H9 (cell line): ENCODE data around the gene MSRB1. TPM values are rescaled to one million over a fixed set of nuclear protein-coding genes. Genes with fewer than 3 reads are reported as not detected.

Source experiments
- DNase-seq: peaks from one replicate; pipeline ENCODE4 v3.0.0-alpha.2; 2017
- H2AFZ ChIP-seq: one replicate; pipeline ENCODE4 v1.6.1; 2013; ENCODE audit warnings: mild to moderate bottlenecking, low read length, control low read depth, moderate library complexity
- H2AK5ac ChIP-seq: 2 replicates; pipeline ENCODE4 v1.6.1; 2013; ENCODE audit warnings: low read length, control low read depth, mixed read lengths; ENCODE audit not compliant: insufficient read length
- H2BK120ac ChIP-seq: one replicate; pipeline ENCODE4 v1.6.1; 2013; ENCODE audit warnings: low read depth, mild to moderate bottlenecking, low read length, control low read depth, inconsistent platforms; ENCODE audit not compliant: poor library complexity, severe bottlenecking
- H2BK12ac ChIP-seq: 2 replicates; pipeline ENCODE4 v1.6.1; 2013; ENCODE audit warnings: low read length, control low read depth, mixed read lengths, low read depth; ENCODE audit not compliant: insufficient read length
- H2BK15ac ChIP-seq: 2 replicates; pipeline ENCODE4 v1.6.1; 2013; ENCODE audit warnings: low read depth, low read length, control low read depth
- H2BK20ac ChIP-seq: one replicate; pipeline ENCODE4 v1.6.1; 2013; ENCODE audit warnings: low read depth, mild to moderate bottlenecking, low read length, control low read depth, inconsistent platforms; ENCODE audit not compliant: poor library complexity, severe bottlenecking
- H2BK5ac ChIP-seq: 2 replicates; pipeline ENCODE4 v1.6.1; 2013; ENCODE audit warnings: low read length, control low read depth, mixed read lengths; ENCODE audit not compliant: insufficient read length
- H3K14ac ChIP-seq: 2 replicates; pipeline ENCODE4 v1.6.1; 2013; ENCODE audit warnings: low read length, control low read depth; ENCODE audit not compliant: insufficient read depth
- H3K18ac ChIP-seq: 2 replicates; pipeline ENCODE4 v1.6.1; 2013; ENCODE audit warnings: low read depth, mild to moderate bottlenecking, mixed read lengths, low read length, control low read depth; ENCODE audit not compliant: insufficient read length
- H3K23ac ChIP-seq: 2 replicates; pipeline ENCODE4 v1.6.1; 2013; ENCODE audit warnings: low read length, control low read depth, mixed read lengths, low read depth; ENCODE audit not compliant: insufficient read length
- H3K23me2 ChIP-seq: 2 replicates; pipeline ENCODE4 v1.6.1; 2013; ENCODE audit warnings: low read depth, mild to moderate bottlenecking, mixed read lengths, low read length, control low read depth; ENCODE audit not compliant: insufficient read length, poor library complexity, severe bottlenecking
- H3K27ac ChIP-seq: 2 replicates; pipeline ENCODE4 v1.5.1; 2013; ENCODE audit warnings: low read length, control low read depth, mixed read lengths, low read depth; ENCODE audit not compliant: insufficient read length
- H3K27me3 ChIP-seq: 2 replicates; pipeline ENCODE4 v1.6.1; 2013; ENCODE audit warnings: low read length, control low read depth, inconsistent platforms; ENCODE audit not compliant: insufficient read depth
- H3K4ac ChIP-seq: 2 replicates; pipeline ENCODE4 v1.6.1; 2013; ENCODE audit warnings: low read depth, mild to moderate bottlenecking, control low read depth, inconsistent platforms, low read length, moderate library complexity
- H3K4me1 ChIP-seq: 2 replicates; pipeline ENCODE4 v1.6.1; 2013; ENCODE audit warnings: low read length, control low read depth, inconsistent platforms; ENCODE audit not compliant: insufficient read depth
- H3K4me2 ChIP-seq: 2 replicates; pipeline ENCODE4 v1.6.1; 2013; ENCODE audit warnings: low read length, control low read depth, mixed read lengths; ENCODE audit not compliant: insufficient read length, insufficient read depth
- H3K56ac ChIP-seq: 2 replicates; pipeline ENCODE4 v1.6.1; 2013; ENCODE audit warnings: low read depth, mild to moderate bottlenecking, mixed read lengths, low read length, control low read depth; ENCODE audit not compliant: insufficient read length
- H3K79me1 ChIP-seq: 2 replicates; pipeline ENCODE4 v1.6.1; 2013; ENCODE audit warnings: low read depth, mild to moderate bottlenecking, moderate library complexity, low read length, control low read depth, inconsistent platforms; ENCODE audit not compliant: insufficient read depth, poor library complexity, severe bottlenecking
- H3K79me2 ChIP-seq: 2 replicates; pipeline ENCODE4 v1.6.1; 2013; ENCODE audit warnings: low read length, control low read depth, inconsistent platforms; ENCODE audit not compliant: insufficient read depth
- H3K9ac ChIP-seq: 2 replicates; pipeline ENCODE4 v1.6.1; 2013; ENCODE audit warnings: low read length, control low read depth, mixed read lengths; ENCODE audit not compliant: insufficient read length; ENCODE audit errors: extremely low read depth
- H3K9me3 ChIP-seq: one replicate; pipeline ENCODE4 v1.6.1; 2013; ENCODE audit warnings: low read depth, low read length, inconsistent platforms; ENCODE audit not compliant: control insufficient read depth
- H3T11ph ChIP-seq: one replicate; pipeline ENCODE4 v1.6.1; 2013; ENCODE audit warnings: mild to moderate bottlenecking, low read length, control low read depth, inconsistent platforms
- H4K20me1 ChIP-seq: one replicate; pipeline ENCODE4 v1.6.1; 2013; ENCODE audit not compliant: control insufficient read depth, insufficient read length, insufficient read depth
- H4K5ac ChIP-seq: 2 replicates; pipeline ENCODE4 v1.6.1; 2013; ENCODE audit warnings: low read depth, mild to moderate bottlenecking, mixed read lengths, low read length, control low read depth; ENCODE audit not compliant: insufficient read length
- H4K8ac ChIP-seq: replicated peaks from 2 replicates; pipeline ENCODE4 v1.6.1; 2013; ENCODE audit warnings: low read length, control low read depth, mixed read lengths, low read depth; ENCODE audit not compliant: insufficient read length
- H4K91ac ChIP-seq: 2 replicates; pipeline ENCODE4 v1.6.1; 2013; ENCODE audit warnings: low read depth, mild to moderate bottlenecking, moderate library complexity, mixed read lengths, low read length, control low read depth; ENCODE audit not compliant: insufficient read length
- H3K27ac Mint-ChIP-seq, 3 experiments: 2 replicates in 2 of 3; 3 replicates in 1 of 3; pipeline ENCODE4 v1.8.0; 2020 to 2021; ENCODE audit warnings: mixed read lengths in 3 of 3, mild to moderate bottlenecking in 1 of 3, moderate library complexity in 1 of 3
- H3K27me3 Mint-ChIP-seq: 2 replicates; pipeline ENCODE4 v1.8.0; 2021; ENCODE audit warnings: low read depth, mild to moderate bottlenecking, moderate library complexity, mixed read lengths
- H3K36me3 Mint-ChIP-seq, 3 experiments: 2 replicates in 2 of 3; 3 replicates in 1 of 3; pipeline ENCODE4 v1.8.0; 2020 to 2021; ENCODE audit warnings: low read depth in 3 of 3, mixed read lengths in 3 of 3; ENCODE audit not compliant: insufficient read depth in 1 of 3
- H3K4me1 Mint-ChIP-seq, 2 experiments: 2 replicates each; pipeline ENCODE4 v1.8.0; 2020; ENCODE audit warnings: mixed read lengths in 2 of 2
- H3K4me3 Mint-ChIP-seq, 2 experiments: 2 replicates in 1 of 2; 3 replicates in 1 of 2; pipeline ENCODE4 v1.8.0; 2020 to 2021; ENCODE audit warnings: mild to moderate bottlenecking in 2 of 2, mixed read lengths in 2 of 2, moderate library complexity in 1 of 2
- H3K9me3 Mint-ChIP-seq, 2 experiments: 2 replicates in 1 of 2; 3 replicates in 1 of 2; pipeline ENCODE4 v1.8.0; 2020; ENCODE audit warnings: mild to moderate bottlenecking in 2 of 2, mixed read lengths in 2 of 2, moderate library complexity in 1 of 2
- WGBS: extraction: QIAGEN DNeasy Blood & Tissue Kit; methylation state at CpG from one replicate; pipeline ENCODE4 v1.1.7; 2013; ENCODE audit warnings: missing lambda C conversion rate, low lambda C conversion rate, mixed read lengths; ENCODE audit not compliant: insufficient read length; ENCODE audit errors: extremely low coverage; 5-methylcytosine and 5-hydroxymethylcytosine counted together
- total RNA-seq: library from RNA; stranded (reverse); gene quantifications from 2 replicates; pipeline ENCODE4 v1.2.1, GENCODE V29; 2021
- TF ChIP-seq, protein P1 (sequence below): fragments of 200-600 bp; sonication (generic); conservative IDR thresholded peaks from 3 replicates; pipeline ENCODE4 v1.8.0; 2021; ENCODE audit warnings: antibody characterized with exemption, mild to moderate bottlenecking

The MSRB1 gene
- total RNA-seq, 1 experiment from 2014 or later = 25.7 TPM

DNA sequence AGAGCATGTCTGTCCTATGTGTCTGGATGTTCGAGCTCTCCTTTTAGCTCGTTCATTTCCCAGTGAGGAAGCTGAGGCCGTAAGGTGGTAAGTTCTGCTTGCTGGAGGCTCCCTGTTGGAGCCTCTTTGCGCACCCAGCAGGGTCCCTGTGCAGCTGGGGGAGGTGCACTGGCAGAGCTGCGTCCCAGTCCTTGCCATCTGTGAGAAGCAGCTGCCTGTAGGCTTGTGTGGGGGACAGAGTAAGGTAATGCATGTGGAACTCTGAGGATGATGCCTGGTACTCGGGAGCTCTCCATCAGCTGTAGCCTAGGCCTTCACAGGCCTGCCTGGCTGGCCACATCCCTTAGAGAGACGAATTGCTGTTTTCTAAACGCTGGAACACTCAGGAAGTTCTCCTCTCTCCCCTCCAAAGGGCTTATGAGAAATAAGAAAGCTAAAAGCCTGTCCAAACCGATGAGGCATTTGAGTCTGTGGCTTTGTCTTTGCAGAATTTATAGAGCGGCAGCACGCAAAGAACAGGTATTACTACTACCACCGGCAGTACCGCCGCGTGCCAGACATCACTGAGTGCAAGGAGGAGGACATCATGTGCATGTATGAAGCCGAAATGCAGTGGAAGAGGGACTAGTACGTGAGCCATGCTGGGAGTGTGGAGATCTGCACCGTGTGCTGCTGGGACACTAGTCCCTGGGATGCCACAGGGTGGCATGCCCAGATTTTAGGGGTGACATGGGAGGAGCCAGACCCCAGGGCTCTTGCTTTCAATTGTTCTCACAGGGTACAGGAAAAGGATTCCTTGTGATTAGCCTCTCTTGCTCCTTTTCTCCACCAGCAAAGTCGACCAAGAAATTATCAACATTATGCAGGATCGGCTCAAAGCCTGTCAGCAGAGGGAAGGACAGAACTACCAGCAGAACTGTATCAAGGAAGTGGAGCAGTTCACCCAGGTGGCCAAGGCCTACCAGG, 17.9 kb upstream of the MSRB1 start:
- peak; percentile 66 for DNase-seq

More for the DNA sequence above, 17.9 kb upstream of the MSRB1 start:
- Histone ChIP-seq H2AK5ac (no peak overlapping the region), H4K20me1 (no peaks in the 10 kb centered on the region), H3K14ac (no peak overlapping the region; the same call in 1 of the 2 replicates), H3K23ac (no peak overlapping the region), H3K79me2 (peaks cover 18% of the 10 kb centered on the region), H4K91ac (no peak overlapping the region), H2BK120ac (no peak overlapping the region), H3K27me3 (no peaks in the 10 kb centered on the region), H2BK5ac (no peak overlapping the region), H4K8ac (peak overlapping the region; percentile 29), H2BK12ac (no peak overlapping the region), H2BK20ac (no peak overlapping the region), H3K9me3 (no peaks in the 10 kb centered on the region), H3K79me1 (no peaks in the 10 kb centered on the region), H2BK15ac (no peak overlapping the region), H3K27ac (peak overlapping the region; percentile 32), H3K4me1 (no peaks in the 10 kb centered on the region), H3K4me2 (peak overlapping the region; percentile 79), H2AFZ (no peak overlapping the region), H3K4ac (no peak overlapping the region), H3T11ph (no peak overlapping the region), H3K23me2 (peaks cover 23% of the 10 kb centered on the region), H3K18ac (no peak overlapping the region), H3K56ac (no peak overlapping the region), H4K5ac (no peak overlapping the region), H3K9ac (peak overlapping the region; percentile 44)
- peaks cover 20% of the 10 kb centered on the region for H3K27me3 Mint-ChIP-seq
- H3K4me1 Mint-ChIP-seq = peaks cover 29 to 47% of the 10 kb centered on the region in 2 experiments
- WGBS = no CpG with 5 or more reads among the region's 20 CpGs
- peak overlapping the region; percentile 91 to 96 for H3K4me3 Mint-ChIP-seq
- H3K9me3 Mint-ChIP-seq = peaks cover 0 to 3% of the 10 kb centered on the region in 2 experiments; a peak in 1 of 5 replicates
- peaks cover 27 to 39% (median 33%) of the 10 kb centered on the region in 3 experiments for H3K36me3 Mint-ChIP-seq
- TF ChIP-seq, protein P1, sequence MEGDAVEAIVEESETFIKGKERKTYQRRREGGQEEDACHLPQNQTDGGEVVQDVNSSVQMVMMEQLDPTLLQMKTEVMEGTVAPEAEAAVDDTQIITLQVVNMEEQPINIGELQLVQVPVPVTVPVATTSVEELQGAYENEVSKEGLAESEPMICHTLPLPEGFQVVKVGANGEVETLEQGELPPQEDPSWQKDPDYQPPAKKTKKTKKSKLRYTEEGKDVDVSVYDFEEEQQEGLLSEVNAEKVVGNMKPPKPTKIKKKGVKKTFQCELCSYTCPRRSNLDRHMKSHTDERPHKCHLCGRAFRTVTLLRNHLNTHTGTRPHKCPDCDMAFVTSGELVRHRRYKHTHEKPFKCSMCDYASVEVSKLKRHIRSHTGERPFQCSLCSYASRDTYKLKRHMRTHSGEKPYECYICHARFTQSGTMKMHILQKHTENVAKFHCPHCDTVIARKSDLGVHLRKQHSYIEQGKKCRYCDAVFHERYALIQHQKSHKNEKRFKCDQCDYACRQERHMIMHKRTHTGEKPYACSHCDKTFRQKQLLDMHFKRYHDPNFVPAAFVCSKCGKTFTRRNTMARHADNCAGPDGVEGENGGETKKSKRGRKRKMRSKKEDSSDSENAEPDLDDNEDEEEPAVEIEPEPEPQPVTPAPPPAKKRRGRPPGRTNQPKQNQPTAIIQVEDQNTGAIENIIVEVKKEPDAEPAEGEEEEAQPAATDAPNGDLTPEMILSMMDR = no peak
- H3K27ac Mint-ChIP-seq = peak overlapping the region; percentile 94 to 97 (median 96)
